Calu3 (cell line): ENCODE results near the gene NTMT2. TPM values are rescaled to one million over a fixed set of nuclear protein-coding genes. Genes with fewer than 3 reads are reported as not detected.
"Not testable (repeated sequence)": the region's sequence is repeated elsewhere in the genome, so short reads cannot be mapped to it uniquely, and the experiment has no call there.

Experiments
- BruUV-seq: library from RNA; stranded (reverse); fragments of 400-500 nt; replicated peaks from 2 replicates; lab custom pipeline; 2021; lab: Mats Ljungman, UMichigan
- CTCF ChIA-PET: fragments of 300-600 bp; sonication (Branson Sonifier 250); formaldehyde crosslinking; loops from one replicate; lab custom pipeline; 2022; ENCODE audit warnings: antibody characterized with exemption; lab: Charles Lee
- DNase-seq: peaks from one replicate; pipeline ENCODE4 v3.0.0; 2022
- H3K27ac Mint-ChIP-seq: one replicate; pipeline ENCODE4 v1.8.0; 2022; ENCODE audit warnings: mixed read lengths; ENCODE audit not compliant: unreplicated experiment
- H3K27me3 Mint-ChIP-seq: one replicate; pipeline ENCODE4 v1.8.0; 2022; ENCODE audit warnings: mixed read lengths; ENCODE audit not compliant: unreplicated experiment
- H3K36me3 Mint-ChIP-seq: one replicate; pipeline ENCODE4 v1.8.0; 2022; ENCODE audit warnings: mild to moderate bottlenecking, moderate library complexity, mixed read lengths; ENCODE audit not compliant: insufficient read depth, unreplicated experiment
- H3K4me1 Mint-ChIP-seq: one replicate; pipeline ENCODE4 v1.8.0; 2022; ENCODE audit warnings: mild to moderate bottlenecking, low read depth, mixed read lengths; ENCODE audit not compliant: unreplicated experiment
- H3K4me3 Mint-ChIP-seq: one replicate; pipeline ENCODE4 v1.8.0; 2022; ENCODE audit warnings: mild to moderate bottlenecking, low read depth, moderate library complexity, mixed read lengths; ENCODE audit not compliant: unreplicated experiment
- H3K9me3 Mint-ChIP-seq: one replicate; pipeline ENCODE4 v1.8.0; 2022; ENCODE audit warnings: low read depth, mixed read lengths; ENCODE audit not compliant: unreplicated experiment
- intact Hi-C: fragments of 100-400 bp; cut with micrococcal nuclease; formaldehyde crosslinking; loops from one replicate; pipeline ENCODE4 v1.10.0; 2022; ENCODE audit not compliant: unreplicated experiment
- total RNA-seq: library from RNA; stranded (reverse); gene quantifications from 2 replicates; pipeline ENCODE4 v1.2.3, GENCODE V29; 2022
- TF ChIP-seq, protein P1 (sequence below): fragments of 200-600 bp; IDR thresholded peaks from one replicate; pipeline ENCODE4 v1.8.0; 2022; ENCODE audit warnings: antibody characterized with exemption; ENCODE audit not compliant: unreplicated experiment

NTMT2 gene
- total RNA-seq, 1 experiment from 2014 or later, result not detected

DNA sequence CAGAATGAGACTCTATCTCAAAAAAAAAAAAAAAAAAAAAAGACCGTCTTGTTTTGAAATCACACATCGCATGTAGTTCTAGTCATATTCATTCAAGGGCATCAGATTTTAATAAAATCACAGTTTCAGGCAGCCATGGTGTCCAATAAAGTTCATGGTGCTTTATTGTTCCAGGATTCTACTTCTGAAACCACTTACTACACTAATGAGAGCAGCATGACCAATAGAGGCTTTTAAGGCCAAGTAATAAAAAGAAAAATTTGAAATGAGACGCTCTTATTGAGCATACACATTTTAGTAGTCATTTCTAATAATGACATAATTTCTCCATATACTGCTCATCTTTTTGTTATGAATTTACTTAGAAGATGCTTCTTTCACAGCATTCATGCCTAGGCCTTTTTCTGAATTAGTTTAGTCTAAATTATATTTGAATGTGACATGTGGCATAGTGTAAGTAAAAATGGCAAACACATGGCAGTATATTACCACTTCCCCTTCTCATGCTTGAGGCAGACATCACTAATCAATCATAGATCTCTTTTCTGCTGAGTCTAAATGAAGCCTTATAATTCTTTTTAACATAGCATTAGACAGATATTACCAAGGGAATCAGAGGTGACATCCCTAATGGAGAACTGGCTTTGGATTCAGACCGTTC lies 18.5 kb downstream of the NTMT2 start:
- Mint-ChIP-seq H3K27ac (no peak overlapping the region), H3K27me3 (no peaks in the 10 kb centered on the region), H3K36me3 (peaks cover 5% of the 10 kb centered on the region), H3K4me1 (peaks cover 15% of the 10 kb centered on the region), H3K9me3 (no peaks in the 10 kb centered on the region), H3K4me3 (no peak overlapping the region)
- CTCF ChIA-PET, result interaction anchor here (0.5 to 0.7 kb wide), 2 partner anchors 152 to 426 kb away, joined by 6 to 9 read pairs; no protein-coding TSS in a partner anchor
- TF ChIP-seq, protein P1, sequence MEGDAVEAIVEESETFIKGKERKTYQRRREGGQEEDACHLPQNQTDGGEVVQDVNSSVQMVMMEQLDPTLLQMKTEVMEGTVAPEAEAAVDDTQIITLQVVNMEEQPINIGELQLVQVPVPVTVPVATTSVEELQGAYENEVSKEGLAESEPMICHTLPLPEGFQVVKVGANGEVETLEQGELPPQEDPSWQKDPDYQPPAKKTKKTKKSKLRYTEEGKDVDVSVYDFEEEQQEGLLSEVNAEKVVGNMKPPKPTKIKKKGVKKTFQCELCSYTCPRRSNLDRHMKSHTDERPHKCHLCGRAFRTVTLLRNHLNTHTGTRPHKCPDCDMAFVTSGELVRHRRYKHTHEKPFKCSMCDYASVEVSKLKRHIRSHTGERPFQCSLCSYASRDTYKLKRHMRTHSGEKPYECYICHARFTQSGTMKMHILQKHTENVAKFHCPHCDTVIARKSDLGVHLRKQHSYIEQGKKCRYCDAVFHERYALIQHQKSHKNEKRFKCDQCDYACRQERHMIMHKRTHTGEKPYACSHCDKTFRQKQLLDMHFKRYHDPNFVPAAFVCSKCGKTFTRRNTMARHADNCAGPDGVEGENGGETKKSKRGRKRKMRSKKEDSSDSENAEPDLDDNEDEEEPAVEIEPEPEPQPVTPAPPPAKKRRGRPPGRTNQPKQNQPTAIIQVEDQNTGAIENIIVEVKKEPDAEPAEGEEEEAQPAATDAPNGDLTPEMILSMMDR, result no peak
- intact Hi-C loops, result no loop called here
- no TSS peak for BruUV-seq
- DNase-seq, result no peak

DNA sequence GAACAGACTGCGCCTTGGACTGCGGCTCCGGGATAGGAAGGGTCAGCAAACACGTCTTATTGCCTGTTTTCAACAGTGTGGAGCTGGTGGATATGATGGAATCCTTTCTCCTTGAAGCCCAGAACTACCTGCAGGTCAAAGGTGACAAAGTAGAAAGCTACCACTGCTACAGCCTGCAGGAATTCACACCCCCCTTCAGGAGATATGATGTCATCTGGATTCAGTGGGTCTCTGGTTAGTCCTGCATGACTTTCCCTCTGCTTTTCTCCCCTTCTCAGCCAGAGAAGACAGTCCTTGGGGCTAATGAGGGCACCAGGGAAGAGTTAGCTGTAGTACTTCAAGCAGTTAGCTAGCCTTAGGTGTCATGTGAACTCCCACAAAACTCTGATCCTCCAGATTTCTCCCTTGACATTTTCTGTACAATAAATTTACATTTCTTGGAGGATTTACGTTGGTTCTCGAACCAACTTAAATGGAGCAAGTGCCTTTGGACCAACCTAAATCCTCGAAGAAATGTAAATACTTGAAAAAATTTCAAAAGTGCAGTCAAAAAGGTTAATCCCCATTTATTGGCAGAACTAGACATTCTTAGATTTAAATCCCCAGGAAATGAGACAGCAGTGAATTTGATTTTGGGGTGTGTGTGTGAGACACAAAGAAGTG lies 20.9 kb downstream of the NTMT2 start:
- H3K27me3 Mint-ChIP-seq, result no peaks in the 10 kb centered on the region
- H3K4me1 Mint-ChIP-seq, result peaks cover 15% of the 10 kb centered on the region
- no peak overlapping the region for H3K4me3 Mint-ChIP-seq
- BruUV-seq, result no TSS peak
- intact Hi-C loops, result no loop called here
- TF ChIP-seq, protein P1, result no peak
- H3K36me3 Mint-ChIP-seq, result peaks cover 5% of the 10 kb centered on the region
- no peak for DNase-seq
- CTCF ChIA-PET, result no interaction called here
- no peaks in the 10 kb centered on the region for H3K9me3 Mint-ChIP-seq
- peak overlapping the region; percentile 33 for H3K27ac Mint-ChIP-seq

DNA sequence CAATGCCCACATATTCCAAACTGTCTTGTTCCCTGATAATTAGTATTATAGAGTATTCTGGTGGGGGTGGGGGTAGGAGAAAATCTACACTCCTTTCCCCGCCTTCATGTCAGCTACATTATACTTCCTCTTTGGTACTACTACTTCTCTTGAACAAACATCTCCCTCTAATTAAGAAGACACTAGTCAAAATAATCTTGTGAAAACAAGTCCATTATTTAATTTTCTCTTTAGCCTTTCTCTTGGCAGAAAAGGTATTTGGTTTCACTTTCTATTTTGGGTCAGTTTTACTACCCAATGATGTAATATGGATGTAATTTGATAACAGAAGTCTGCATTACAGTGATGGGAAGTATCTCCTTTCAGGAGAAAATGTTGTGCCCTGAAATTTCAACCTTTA lies 22.5 kb downstream of the NTMT2 start:
- peak overlapping the region; percentile 19 for H3K4me3 Mint-ChIP-seq
- peaks cover 4% of the 10 kb centered on the region for H3K9me3 Mint-ChIP-seq
- CTCF ChIA-PET, result no interaction called here
- H3K4me1 Mint-ChIP-seq, result peaks cover 15% of the 10 kb centered on the region
- BruUV-seq, result no TSS peak
- peak overlapping the region; percentile 53 for H3K27ac Mint-ChIP-seq
- DNase-seq, result no peak
- intact Hi-C loops, result no loop called here
- TF ChIP-seq, protein P1, result no peak
- H3K27me3 Mint-ChIP-seq, result no peaks in the 10 kb centered on the region
- H3K36me3 Mint-ChIP-seq, result peaks cover 5% of the 10 kb centered on the region

DNA sequence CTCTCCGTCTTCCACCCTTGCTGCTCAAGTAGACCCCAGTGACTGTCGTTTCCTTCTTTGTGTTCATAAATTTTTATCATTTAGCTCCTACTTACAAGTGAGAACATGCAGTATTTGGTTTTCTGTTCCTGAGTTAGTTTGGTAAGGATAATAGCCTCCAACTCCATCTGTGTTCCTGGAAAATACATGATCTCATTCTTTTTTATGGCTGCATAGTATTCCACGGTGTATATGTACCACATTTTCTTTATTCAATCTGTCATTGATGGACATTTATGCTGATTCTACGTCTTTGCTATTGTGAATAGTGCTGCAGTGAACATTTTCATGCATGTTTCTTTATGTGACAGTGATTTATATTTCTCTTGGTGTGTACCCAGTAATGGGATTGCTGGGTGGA lies 24.8 kb downstream of the NTMT2 start:
- intact Hi-C loops, H3K27ac Mint-ChIP-seq, H3K4me3 Mint-ChIP-seq, H3K36me3 Mint-ChIP-seq, DNase-seq, H3K9me3 Mint-ChIP-seq, BruUV-seq, CTCF ChIA-PET, H3K27me3 Mint-ChIP-seq: not testable (repeated sequence)
- H3K4me1 Mint-ChIP-seq, result peaks cover 15% of the 10 kb centered on the region

DNA sequence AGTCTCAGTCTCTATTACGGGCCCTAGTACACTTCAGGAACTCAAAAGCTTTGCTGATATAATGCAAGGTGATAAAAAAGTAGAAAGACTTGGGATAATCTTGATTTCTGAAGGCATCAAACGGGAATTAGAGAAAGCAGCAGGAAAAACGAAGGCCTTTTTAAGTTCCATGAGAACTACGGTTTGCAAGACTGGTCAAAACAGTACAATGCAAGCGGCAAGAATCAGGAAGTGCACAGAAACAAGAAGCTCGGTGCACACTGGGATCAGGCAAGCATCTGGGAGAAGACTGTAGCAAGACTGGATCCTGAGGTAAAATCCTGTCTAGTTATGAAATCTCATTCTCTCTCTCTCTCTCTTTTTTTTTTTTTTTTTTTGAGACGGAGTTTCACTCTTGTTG lies 28.6 kb downstream of the NTMT2 start:
- H3K27me3 Mint-ChIP-seq, result no peaks in the 10 kb centered on the region
- intact Hi-C loops, result no loop called here
- no peaks in the 10 kb centered on the region for H3K36me3 Mint-ChIP-seq
- H3K4me1 Mint-ChIP-seq, result no peaks in the 10 kb centered on the region
- no TSS peak for BruUV-seq
- H3K9me3 Mint-ChIP-seq, result peaks cover 11% of the 10 kb centered on the region
- CTCF ChIA-PET, result no interaction called here
- no peak overlapping the region for H3K4me3 Mint-ChIP-seq
- H3K27ac Mint-ChIP-seq, result no peak overlapping the region
- TF ChIP-seq, protein P1, result no peak
- DNase-seq, result no peak
